Uterus (tissue), 4 donors: ENCODE measurements around the gene TJAP1. TPM values are rescaled to one million over a fixed set of nuclear protein-coding genes. Genes with fewer than 3 reads are reported as not detected.

Experiments
- DNase-seq, 2 donors: peaks; one replicate each; pipeline ENCODE4 v3.0.0-alpha.2; 2019 to 2020
- H3K27ac ChIP-seq, 2 donors: fragments of 200-600 bp; sonication (generic); 1 replicate in 1 of 2; 2 replicates in 1 of 2; pipeline ENCODE4 v1.5.1; 2016 to 2018
- H3K27me3 ChIP-seq, 2 donors: fragments of 200-600 bp; sonication (generic); one replicate each; pipeline ENCODE4 v1.5.1; 2018 to 2019; ENCODE audit warnings: control low read depth in 1 of 2
- H3K36me3 ChIP-seq, 2 donors: fragments of 200-600 bp; sonication (generic); one replicate each; pipeline ENCODE4 v1.5.1; 2019; ENCODE audit warnings: control low read depth in 1 of 2
- H3K4me1 ChIP-seq, 2 donors: fragments of 200-600 bp; sonication (generic); one replicate each; pipeline ENCODE4 v1.5.1; 2018 to 2019; ENCODE audit warnings: control low read depth in 1 of 2
- H3K4me3 ChIP-seq, 2 donors: fragments of 200-600 bp; sonication (generic); 1 replicate in 1 of 2; 2 replicates in 1 of 2; pipeline ENCODE4 v1.5.1; 2018 to 2019; ENCODE audit warnings: mild to moderate bottlenecking in 1 of 2
- H3K9me3 ChIP-seq, 2 donors: fragments of 200-600 bp; sonication (generic); one replicate each; pipeline ENCODE4 v1.5.1; 2019; ENCODE audit warnings: control low read depth in 1 of 2
- POLR2A ChIP-seq, 2 donors: fragments of 450-650 bp; IDR thresholded peaks; one replicate each; pipeline ENCODE4 v1.6.1; 2016; ENCODE audit warnings: antibody characterized with exemption in 2 of 2, mild to moderate bottlenecking in 1 of 2, moderate library complexity in 1 of 2
- intact Hi-C: fragments of 100-400 bp; cut with DNase I; formaldehyde crosslinking; loops from one replicate; pipeline ENCODE4 v1.15.1; 2023; ENCODE audit warnings: low total_unique reads
- total RNA-seq, 4 donors: library from RNA; depleted of rRNA in 3 of 4; stranded (reverse); fragments of >200 nt in 3 of 4; gene quantifications; one replicate each; pipeline versions ENCODE4 v1.1.0 to v1.2.4, GENCODE V29; 2014 to 2023
- TF ChIP-seq, protein P1 (sequence below), 4 experiments: fragments of 200-600 bp in 2 of 4; fragments of 450-650 bp in 2 of 4; sonication (generic) in 2 of 4; IDR thresholded peaks; one replicate each; pipeline ENCODE4 v1.5.1; 2016 to 2019; ENCODE audit warnings: antibody characterized with exemption in 4 of 4, mild to moderate bottlenecking in 2 of 4, moderate library complexity in 1 of 4
- donor health status: DM: yes; HTN: yes; CAD: no.

TJAP1 gene
- total RNA-seq, 4 donors from 2014 or later: 12.8 to 40.8 (median 21.9) TPM

DNA sequence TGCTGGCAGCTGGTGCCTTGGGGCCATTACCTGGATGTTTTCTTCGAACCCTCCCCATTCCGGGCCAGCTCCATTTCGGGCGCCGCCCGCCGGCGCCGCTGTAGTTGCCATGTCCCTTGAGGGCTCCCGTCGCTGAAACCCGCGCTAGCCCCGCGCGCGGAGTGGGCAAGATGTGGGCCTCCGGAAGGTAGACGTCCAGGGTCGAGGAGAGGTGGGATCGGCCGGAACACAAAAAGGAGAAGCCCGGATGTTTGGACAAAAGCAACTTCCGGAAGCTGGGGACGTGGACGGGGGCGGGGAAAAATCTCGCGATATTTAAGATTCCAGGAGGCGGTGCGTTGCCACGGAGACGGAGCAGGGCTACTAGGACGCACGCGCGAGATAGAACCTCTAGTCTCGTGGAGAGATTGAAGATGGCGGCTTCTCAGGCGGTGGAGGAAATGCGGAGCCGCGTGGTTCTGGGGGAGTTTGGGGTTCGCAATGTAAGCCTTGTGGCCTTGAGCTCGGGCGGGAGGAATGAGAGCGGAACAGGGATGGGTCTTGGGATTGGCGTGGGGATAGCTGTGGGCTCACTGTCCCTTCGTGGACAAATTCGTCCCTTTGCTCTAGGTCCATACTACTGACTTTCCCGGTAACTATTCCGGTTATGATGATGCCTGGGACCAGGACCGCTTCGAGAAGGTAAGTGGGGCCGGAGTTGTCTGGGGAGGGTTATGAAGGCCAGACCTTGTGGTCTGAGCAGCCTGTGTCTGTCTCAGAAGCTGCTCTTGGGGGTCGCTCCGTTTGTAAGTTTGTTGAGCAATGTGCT lies 39.5 kb downstream of the TJAP1 start, which contains the start of the genes POLR1C and YIPF3:
Gene POLR1C (plus strand): TSS at position 393 of the 808 bp plus-strand sequence. CDS start 21 bp downstream, at position 414.
Gene YIPF3 (minus strand): TSS at position 230 of the 808 bp plus-strand sequence. CDS start 119 bp downstream, at position 111.
- intact Hi-C loops: no loop called here
- Histone ChIP-seq H3K27me3 (no peaks in the 10 kb centered on the region), H3K27ac (peak within 1 kb of the TSS; percentile 86 to 87), H3K4me3 (peak within 1 kb of the TSS; percentile 70 to 100), H3K36me3 (no peaks in the 10 kb centered on the region), H3K4me1 (peaks cover 19% of the 10 kb centered on the region in 2 donors), H3K9me3 (no peaks in the 10 kb centered on the region)
- peak; percentile 98 to 99 for DNase-seq
- TF ChIP-seq POLR2A (IDR thresholded peaks at IDR 0.05): peak; percentile 44 to 47
- TF ChIP-seq, protein P1, sequence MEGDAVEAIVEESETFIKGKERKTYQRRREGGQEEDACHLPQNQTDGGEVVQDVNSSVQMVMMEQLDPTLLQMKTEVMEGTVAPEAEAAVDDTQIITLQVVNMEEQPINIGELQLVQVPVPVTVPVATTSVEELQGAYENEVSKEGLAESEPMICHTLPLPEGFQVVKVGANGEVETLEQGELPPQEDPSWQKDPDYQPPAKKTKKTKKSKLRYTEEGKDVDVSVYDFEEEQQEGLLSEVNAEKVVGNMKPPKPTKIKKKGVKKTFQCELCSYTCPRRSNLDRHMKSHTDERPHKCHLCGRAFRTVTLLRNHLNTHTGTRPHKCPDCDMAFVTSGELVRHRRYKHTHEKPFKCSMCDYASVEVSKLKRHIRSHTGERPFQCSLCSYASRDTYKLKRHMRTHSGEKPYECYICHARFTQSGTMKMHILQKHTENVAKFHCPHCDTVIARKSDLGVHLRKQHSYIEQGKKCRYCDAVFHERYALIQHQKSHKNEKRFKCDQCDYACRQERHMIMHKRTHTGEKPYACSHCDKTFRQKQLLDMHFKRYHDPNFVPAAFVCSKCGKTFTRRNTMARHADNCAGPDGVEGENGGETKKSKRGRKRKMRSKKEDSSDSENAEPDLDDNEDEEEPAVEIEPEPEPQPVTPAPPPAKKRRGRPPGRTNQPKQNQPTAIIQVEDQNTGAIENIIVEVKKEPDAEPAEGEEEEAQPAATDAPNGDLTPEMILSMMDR (IDR thresholded peaks at IDR 0.05): no peak

DNA sequence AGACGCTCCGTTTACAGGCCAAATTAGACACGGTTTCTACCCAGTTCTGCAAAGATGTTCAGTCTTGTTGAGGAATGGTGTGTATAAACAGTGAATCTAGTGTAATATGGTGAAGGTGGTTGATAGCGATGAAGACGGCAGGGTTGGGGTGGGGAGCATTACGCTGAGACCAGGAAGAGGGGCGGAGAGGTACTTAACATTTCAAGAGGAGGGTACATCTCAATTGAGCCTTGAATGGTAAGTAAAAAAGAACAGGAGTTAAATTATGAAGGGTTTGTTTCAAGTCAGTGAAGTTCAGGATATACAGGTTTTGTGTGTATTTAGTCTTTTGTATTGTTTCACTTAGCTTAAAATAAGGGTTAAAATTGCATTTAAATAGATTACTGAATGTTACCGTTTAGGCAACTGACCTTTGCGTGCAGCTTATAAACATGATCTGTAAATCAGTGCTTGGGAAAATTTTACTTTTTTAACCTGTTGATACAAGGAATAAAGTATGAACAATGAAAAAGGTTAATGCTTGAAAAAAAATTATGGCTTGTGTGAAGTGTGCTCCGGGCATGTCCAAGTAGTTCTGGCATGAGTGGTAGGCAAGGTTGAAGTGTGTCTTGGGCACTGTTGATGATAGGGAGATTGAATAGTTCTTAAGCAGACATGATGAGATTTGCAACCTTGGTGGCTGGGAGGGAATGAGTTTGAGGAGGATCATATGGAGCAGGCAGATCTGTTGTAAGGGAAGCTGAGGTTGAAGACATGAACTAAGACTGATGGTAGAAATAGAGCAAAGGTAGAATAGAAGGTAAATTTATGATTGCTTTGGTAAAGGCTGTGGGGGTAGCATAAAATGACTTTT lies 40.4 kb downstream of the TJAP1 start:
- Histone ChIP-seq H3K9me3 (no peaks in the 10 kb centered on the region), H3K27me3 (no peaks in the 10 kb centered on the region), H3K4me3 (peak overlapping the region; percentile 70 to 100), H3K27ac (peak overlapping the region; percentile 61 to 87), H3K36me3 (no peaks in the 10 kb centered on the region), H3K4me1 (peaks cover 19% of the 10 kb centered on the region in 2 donors)
- DNase-seq: no peak
- intact Hi-C loops: no loop called here
- TF ChIP-seq POLR2A (IDR thresholded peaks at IDR 0.05): no peak
- TF ChIP-seq, protein P1 (IDR thresholded peaks at IDR 0.05): no peak

DNA sequence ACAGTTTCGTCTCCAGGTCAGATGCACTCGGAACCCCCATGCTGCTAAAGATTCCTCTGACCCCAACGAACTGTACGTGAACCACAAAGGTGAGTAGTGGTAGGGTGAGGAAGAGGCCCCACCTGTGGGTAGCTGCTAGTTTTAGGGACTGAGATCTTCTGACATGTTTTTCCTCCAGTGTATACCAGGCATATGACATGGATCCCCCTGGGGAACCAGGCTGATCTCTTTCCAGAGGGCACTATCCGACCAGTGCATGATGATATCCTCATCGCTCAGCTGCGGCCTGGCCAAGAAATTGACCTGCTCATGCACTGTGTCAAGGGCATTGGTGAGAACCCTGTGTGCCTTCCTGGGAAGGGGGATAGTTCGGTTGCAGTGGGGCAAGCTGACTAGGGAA lies 42.7 kb downstream of the TJAP1 start:
- DNase-seq: no peak
- H3K4me3 ChIP-seq: no peak overlapping the region
- H3K9me3 ChIP-seq: no peaks in the 10 kb centered on the region
- intact Hi-C loops: no loop called here
- no peaks in the 10 kb centered on the region for H3K36me3 ChIP-seq
- H3K4me1 ChIP-seq: peaks cover 18% of the 10 kb centered on the region in 2 donors
- TF ChIP-seq POLR2A (IDR thresholded peaks at IDR 0.05): no peak
- TF ChIP-seq, protein P1 (IDR thresholded peaks at IDR 0.05): no peak
- H3K27ac ChIP-seq: no peak overlapping the region
- H3K27me3 ChIP-seq: no peaks in the 10 kb centered on the region

DNA sequence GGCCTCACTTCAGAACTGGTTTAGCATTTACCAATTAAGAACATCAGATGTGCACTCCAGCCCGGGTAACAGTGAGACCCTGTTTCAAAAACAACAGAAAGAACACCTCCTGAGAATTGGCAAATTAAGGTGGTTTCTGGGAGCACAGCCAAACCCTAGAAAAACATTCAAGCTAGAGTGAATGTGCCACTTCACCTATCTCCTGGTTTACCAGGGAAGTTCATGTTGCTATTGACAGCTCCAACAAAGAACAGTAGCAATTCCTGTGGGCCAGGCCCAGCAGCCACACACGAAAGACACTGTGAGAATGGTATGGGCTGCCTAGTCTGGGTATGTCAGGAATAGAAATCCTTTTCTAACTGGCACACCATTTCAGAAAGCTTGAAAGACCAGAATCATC lies 44.5 kb downstream of the TJAP1 start:
- Histone ChIP-seq H3K27ac (no peak overlapping the region), H3K36me3 (no peaks in the 10 kb centered on the region), H3K4me1 (peaks cover 8 to 10% of the 10 kb centered on the region in 2 donors), H3K27me3 (no peaks in the 10 kb centered on the region), H3K9me3 (no peaks in the 10 kb centered on the region), H3K4me3 (no peak overlapping the region)
- DNase-seq: no peak
- intact Hi-C loops: no loop called here
- TF ChIP-seq, protein P1 (IDR thresholded peaks at IDR 0.05): no peak
